K562 (cell line): ENCODE measurements around the gene SOAT1.
"Not testable (repeated sequence)": the region's sequence is repeated elsewhere in the genome, so short reads cannot be mapped to it uniquely, and the experiment has no call there.

Source experiments
- EP300 ChIP-seq: IDR thresholded peaks from 2 replicates; pipeline ENCODE4 v1.6.1; 2012; ENCODE audit warnings: low read length, improper control_type of control experiment
- MCM7 ChIP-seq, 2 experiments: fragments of 450-650 bp; IDR thresholded peaks; 2 replicates each; pipeline ENCODE4 v1.6.1; 2016 to 2018
- POLR2AphosphoS5 ChIP-seq: IDR thresholded peaks from 2 replicates; pipeline ENCODE4 v1.6.1; 2011; ENCODE audit warnings: mild to moderate bottlenecking, low read depth, low read length, moderate library complexity; ENCODE audit not compliant: control insufficient read depth, insufficient read depth
- SIN3A ChIP-seq, 2 experiments: fragments of 150-350 bp in 1 of 2; IDR thresholded peaks; 2 replicates each; pipeline ENCODE4 v1.6.1; 2011 to 2016; ENCODE audit warnings: borderline replicate concordance in 2 of 2, low read depth in 2 of 2, low read length in 2 of 2, mild to moderate bottlenecking in 2 of 2, moderate library complexity in 2 of 2; ENCODE audit not compliant: control insufficient read depth in 1 of 2
- SMAD4 ChIP-seq: fragments of 250-450 bp; sonication (Bioruptor Pico); conservative IDR thresholded peaks from 2 replicates; pipeline ENCODE4 v1.8.0; 2021; ENCODE audit warnings: inconsistent platforms, mild to moderate bottlenecking, moderate library complexity
- ZNF175 ChIP-seq: fragments of 200-800 bp; sonication (Bioruptor generic); IDR thresholded peaks from 2 replicates; pipeline ENCODE4 v1.6.1; 2016; ENCODE audit warnings: low read depth, mild to moderate bottlenecking, missing genetic modification characterization, missing compliant biosample characterization
- ZNF583 ChIP-seq: fragments of 250-450 bp; sonication (Bioruptor Pico); IDR thresholded peaks from 2 replicates; pipeline ENCODE4 v1.4.0; 2020
- TF ChIP-seq, protein P1 (sequence below), 3 experiments: IDR thresholded peaks in 2 of 3; conservative IDR thresholded peaks in 1 of 3; 2 replicates each; pipeline ENCODE4 v1.5.1; 2011 to 2012; ENCODE audit warnings: low read length in 3 of 3, mild to moderate bottlenecking in 3 of 3, control low read depth in 2 of 3, improper control_type of control experiment in 1 of 3, inconsistent platforms in 1 of 3, low read depth in 1 of 3, mixed read lengths in 1 of 3, moderate library complexity in 1 of 3; ENCODE audit not compliant: insufficient read depth in 2 of 3

DNA sequence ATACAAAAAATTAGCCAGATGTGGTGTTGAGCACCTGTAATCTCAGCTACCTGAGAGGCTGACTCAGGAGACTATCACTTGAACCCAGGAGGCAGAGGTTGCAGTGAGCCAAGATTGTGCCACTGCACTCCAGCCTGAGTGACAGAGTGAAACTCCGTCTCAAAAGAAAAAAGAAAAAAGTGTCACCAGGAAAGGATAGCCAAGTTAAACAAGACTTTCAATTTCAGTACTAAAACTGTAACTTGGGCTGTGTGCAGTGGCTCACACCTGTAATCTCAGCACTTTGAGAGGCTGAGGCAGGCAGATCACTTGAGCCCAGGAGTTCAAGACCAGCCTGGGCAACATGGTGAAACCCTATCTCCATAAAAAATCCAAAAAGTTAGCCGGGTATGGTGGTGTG, 48.2 kb upstream of the SOAT1 start:
- not testable (repeated sequence) for TF ChIP-seq POLR2AphosphoS5; EP300; SMAD4 (CRISPR knock-in tag); ZNF583; ZNF175 (CRISPR knock-in tag); SIN3A (IDR thresholded peaks at IDR 0.05; ENCODE audit: borderline replicate concordance in 2 of 2, control insufficient read depth in 1 of 2, low read depth in 2 of 2, low read length in 2 of 2); MCM7 (IDR thresholded peaks at IDR 0.05)
- TF ChIP-seq, protein P1, sequence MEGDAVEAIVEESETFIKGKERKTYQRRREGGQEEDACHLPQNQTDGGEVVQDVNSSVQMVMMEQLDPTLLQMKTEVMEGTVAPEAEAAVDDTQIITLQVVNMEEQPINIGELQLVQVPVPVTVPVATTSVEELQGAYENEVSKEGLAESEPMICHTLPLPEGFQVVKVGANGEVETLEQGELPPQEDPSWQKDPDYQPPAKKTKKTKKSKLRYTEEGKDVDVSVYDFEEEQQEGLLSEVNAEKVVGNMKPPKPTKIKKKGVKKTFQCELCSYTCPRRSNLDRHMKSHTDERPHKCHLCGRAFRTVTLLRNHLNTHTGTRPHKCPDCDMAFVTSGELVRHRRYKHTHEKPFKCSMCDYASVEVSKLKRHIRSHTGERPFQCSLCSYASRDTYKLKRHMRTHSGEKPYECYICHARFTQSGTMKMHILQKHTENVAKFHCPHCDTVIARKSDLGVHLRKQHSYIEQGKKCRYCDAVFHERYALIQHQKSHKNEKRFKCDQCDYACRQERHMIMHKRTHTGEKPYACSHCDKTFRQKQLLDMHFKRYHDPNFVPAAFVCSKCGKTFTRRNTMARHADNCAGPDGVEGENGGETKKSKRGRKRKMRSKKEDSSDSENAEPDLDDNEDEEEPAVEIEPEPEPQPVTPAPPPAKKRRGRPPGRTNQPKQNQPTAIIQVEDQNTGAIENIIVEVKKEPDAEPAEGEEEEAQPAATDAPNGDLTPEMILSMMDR (IDR thresholded peaks at IDR 0.05 in 2 of 3, conservative IDR thresholded peaks at IDR 0.05 in 1 of 3; ENCODE audit: insufficient read depth in 2 of 3, low read depth in 1 of 3, low read length in 3 of 3) = not testable (repeated sequence)
